Sigmoid colon (tissue), 7 donors: ENCODE results near the gene DSCAML1. TPM values are rescaled to one million over a fixed set of nuclear protein-coding genes. Genes with fewer than 3 reads are reported as not detected.

Source experiments
- DNase-seq: peaks from one replicate; pipeline ENCODE4 v3.0.0-alpha.2; 2019
- H3K27ac ChIP-seq, 4 donors: fragments of 200-600 bp; sonication (generic); one replicate each; pipeline ENCODE4 v1.5.1; 2016 to 2019; ENCODE audit warnings: mild to moderate bottlenecking in 1 of 4
- H3K27me3 ChIP-seq, 3 donors: fragments of 200-600 bp; sonication (generic); one replicate each; pipeline ENCODE4 v1.5.1; 2019; ENCODE audit warnings: mild to moderate bottlenecking in 1 of 3
- H3K36me3 ChIP-seq, 4 donors: fragments of 200-600 bp; sonication (generic); one replicate each; pipeline ENCODE4 v1.5.1; 2016 to 2019
- H3K4me1 ChIP-seq, 4 donors: fragments of 200-600 bp; sonication (generic); one replicate each; pipeline ENCODE4 v1.5.1; 2017 to 2019
- H3K4me3 ChIP-seq, 4 donors: fragments of 200-600 bp; sonication (generic); one replicate each; pipeline ENCODE4 v1.5.1; 2017 to 2019; ENCODE audit warnings: mild to moderate bottlenecking in 2 of 4, moderate library complexity in 1 of 4
- H3K9me3 ChIP-seq, 4 donors: fragments of 200-600 bp in 3 of 4; sonication (generic) in 3 of 4; one replicate each; pipeline versions ENCODE4 v1.5.1 to v1.6.1; 2013 to 2019
- EP300 ChIP-seq, 4 donors: sonication (generic); formaldehyde crosslinking; IDR thresholded peaks; one replicate each; pipeline ENCODE4 v1.6.1; 2017; ENCODE audit warnings: antibody characterized with exemption in 4 of 4
- POLR2A ChIP-seq, 2 donors: fragments of 450-650 bp; IDR thresholded peaks; one replicate each; pipeline ENCODE4 v1.6.1; 2016; ENCODE audit warnings: antibody characterized with exemption in 2 of 2, mild to moderate bottlenecking in 2 of 2, moderate library complexity in 2 of 2
- POLR2AphosphoS5 ChIP-seq, 4 donors: sonication (generic); formaldehyde crosslinking; IDR thresholded peaks; one replicate each; pipeline ENCODE4 v1.6.1; 2017; ENCODE audit warnings: antibody characterized with exemption in 4 of 4
- WGBS, 2 donors: extraction: QIAGEN DNeasy Blood & Tissue Kit; methylation state at CpG; one replicate each; pipeline ENCODE4 v1.1.7; 2013; 5-methylcytosine and 5-hydroxymethylcytosine counted together
- intact Hi-C: fragments of 100-400 bp; cut with DNase I; formaldehyde crosslinking; loops from one replicate; pipeline ENCODE4 v1.15.1; 2023
- polyA plus RNA-seq, 3 donors: library from polyadenylated mRNA; stranded (reverse); fragments of 200-250 nt; gene quantifications; one replicate each; pipeline ENCODE4 v1.2.3, GENCODE V29; 2013
- total RNA-seq, 4 donors: library from RNA; depleted of rRNA; stranded (reverse); fragments of >200 nt; gene quantifications; one replicate each; pipeline ENCODE4 v1.1.0, GENCODE V29; 2016
- TF ChIP-seq, protein P1 (sequence below), 4 experiments: fragments of 450-650 bp in 3 of 4; fragments of 200-600 bp in 1 of 4; IDR thresholded peaks; one replicate each; pipeline ENCODE4 v1.5.1; 2016 to 2019; ENCODE audit warnings: antibody characterized with exemption in 4 of 4, mild to moderate bottlenecking in 3 of 4, moderate library complexity in 2 of 4
- donor health status: healthy with polysubstance abuse.
- donor health status: Bipolar disorder and iron deficiency.
- donor health status: healthy.

The DSCAML1 gene
- total and polyA plus RNA-seq, 7 donors, result under 0.01 to 7.5 (median 1.2) TPM

DNA sequence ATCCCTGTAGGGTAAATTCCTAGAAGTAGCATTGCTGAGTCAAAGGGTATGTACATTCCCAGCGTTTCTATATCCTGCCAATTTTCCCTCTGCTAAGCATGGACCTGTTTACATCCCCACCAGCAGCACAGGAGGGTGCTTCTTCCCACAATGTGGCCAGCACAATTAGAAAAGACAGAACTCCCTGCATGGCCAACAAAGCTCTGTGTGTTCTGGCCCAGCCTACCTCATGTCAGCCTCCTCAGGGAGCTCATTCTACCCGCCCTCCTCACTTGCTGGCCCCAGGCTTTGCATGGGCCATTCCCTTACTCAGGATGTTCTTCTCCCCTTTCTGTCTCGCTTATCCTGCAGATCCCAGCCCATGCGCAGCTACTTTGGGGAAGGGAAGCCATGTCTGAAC, 186.1 kb downstream of the DSCAML1 start:
- intact Hi-C loops, result no loop called here
- no peaks in the 10 kb centered on the region for H3K4me1 ChIP-seq
- no peaks in the 10 kb centered on the region for H3K36me3 ChIP-seq
- no peak overlapping the region for H3K4me3 ChIP-seq
- H3K27ac ChIP-seq, result no peak overlapping the region
- no peaks in the 10 kb centered on the region for H3K9me3 ChIP-seq
- no peaks in the 10 kb centered on the region for H3K27me3 ChIP-seq
- no peak for TF ChIP-seq POLR2A (IDR thresholded peaks at IDR 0.05)
- no peak for TF ChIP-seq EP300 (IDR thresholded peaks at IDR 0.05)
- TF ChIP-seq, protein P1, sequence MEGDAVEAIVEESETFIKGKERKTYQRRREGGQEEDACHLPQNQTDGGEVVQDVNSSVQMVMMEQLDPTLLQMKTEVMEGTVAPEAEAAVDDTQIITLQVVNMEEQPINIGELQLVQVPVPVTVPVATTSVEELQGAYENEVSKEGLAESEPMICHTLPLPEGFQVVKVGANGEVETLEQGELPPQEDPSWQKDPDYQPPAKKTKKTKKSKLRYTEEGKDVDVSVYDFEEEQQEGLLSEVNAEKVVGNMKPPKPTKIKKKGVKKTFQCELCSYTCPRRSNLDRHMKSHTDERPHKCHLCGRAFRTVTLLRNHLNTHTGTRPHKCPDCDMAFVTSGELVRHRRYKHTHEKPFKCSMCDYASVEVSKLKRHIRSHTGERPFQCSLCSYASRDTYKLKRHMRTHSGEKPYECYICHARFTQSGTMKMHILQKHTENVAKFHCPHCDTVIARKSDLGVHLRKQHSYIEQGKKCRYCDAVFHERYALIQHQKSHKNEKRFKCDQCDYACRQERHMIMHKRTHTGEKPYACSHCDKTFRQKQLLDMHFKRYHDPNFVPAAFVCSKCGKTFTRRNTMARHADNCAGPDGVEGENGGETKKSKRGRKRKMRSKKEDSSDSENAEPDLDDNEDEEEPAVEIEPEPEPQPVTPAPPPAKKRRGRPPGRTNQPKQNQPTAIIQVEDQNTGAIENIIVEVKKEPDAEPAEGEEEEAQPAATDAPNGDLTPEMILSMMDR (IDR thresholded peaks at IDR 0.05), result no peak
- TF ChIP-seq POLR2AphosphoS5 (IDR thresholded peaks at IDR 0.05), result no peak
- WGBS, 2 donors, result 82 to 86% methylated on average over 4 of the region's 4 CpGs
- peak; percentile 35 for DNase-seq

DNA sequence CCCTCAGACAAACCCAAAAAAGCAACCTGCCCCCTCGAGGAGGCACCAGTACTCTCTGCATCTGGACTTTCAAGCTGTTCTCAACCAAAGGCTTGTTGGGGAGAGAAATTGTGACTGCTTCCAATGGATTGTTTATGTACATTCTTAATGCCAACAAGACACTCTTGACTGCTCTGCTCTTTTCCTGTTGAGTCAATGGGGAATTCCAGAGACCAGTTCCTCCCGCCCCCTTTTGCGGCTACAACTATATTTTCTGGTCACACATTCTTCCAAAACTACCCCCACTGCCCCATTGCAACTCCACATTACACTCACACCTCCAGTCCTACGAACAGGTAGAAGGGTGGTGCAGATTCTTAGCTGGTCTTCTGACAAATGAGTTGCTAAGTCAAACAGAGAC, 187.0 kb downstream of the DSCAML1 start:
- WGBS, 2 donors, result 59 to 70% methylated on average over 4 of the region's 4 CpGs
- no peak overlapping the region for H3K4me3 ChIP-seq
- intact Hi-C loops, result no loop called here
- H3K36me3 ChIP-seq, result no peaks in the 10 kb centered on the region
- H3K4me1 ChIP-seq, result no peaks in the 10 kb centered on the region
- TF ChIP-seq POLR2A (IDR thresholded peaks at IDR 0.05) (no peak), EP300 (IDR thresholded peaks at IDR 0.05) (no peak), POLR2AphosphoS5 (IDR thresholded peaks at IDR 0.05) (no peak)
- TF ChIP-seq, protein P1 (IDR thresholded peaks at IDR 0.05), result no peak
- H3K9me3 ChIP-seq, result no peaks in the 10 kb centered on the region
- no peak overlapping the region for H3K27ac ChIP-seq
- DNase-seq, result no peak
- H3K27me3 ChIP-seq, result no peaks in the 10 kb centered on the region

DNA sequence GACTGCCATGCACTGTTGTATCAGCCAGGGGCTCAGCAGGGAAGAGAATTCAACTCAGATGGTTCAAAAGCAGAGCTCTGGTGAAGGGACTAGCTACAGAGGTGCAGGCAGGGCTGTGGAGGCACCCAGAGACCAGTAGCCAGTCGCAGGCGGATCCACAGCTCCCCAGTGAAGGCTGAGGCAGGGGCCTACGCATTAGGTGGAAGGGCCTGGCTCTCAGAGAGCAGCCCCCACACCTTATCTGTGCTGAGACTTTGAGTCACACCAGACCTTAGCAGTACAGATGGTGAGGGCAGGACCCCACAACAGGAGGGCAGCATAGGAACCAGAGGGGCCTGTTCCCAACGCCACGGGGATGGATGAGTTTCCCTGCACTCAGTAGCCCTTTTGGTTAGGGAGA, 189.6 kb downstream of the DSCAML1 start:
- TF ChIP-seq, protein P1 (IDR thresholded peaks at IDR 0.05), result no peak
- TF ChIP-seq POLR2A (IDR thresholded peaks at IDR 0.05) (no peak), EP300 (IDR thresholded peaks at IDR 0.05) (no peak), POLR2AphosphoS5 (IDR thresholded peaks at IDR 0.05) (no peak)
- Histone ChIP-seq H3K9me3 (no peaks in the 10 kb centered on the region), H3K27me3 (no peaks in the 10 kb centered on the region), H3K4me1 (no peaks in the 10 kb centered on the region), H3K27ac (no peak overlapping the region), H3K36me3 (no peaks in the 10 kb centered on the region), H3K4me3 (no peak overlapping the region)
- intact Hi-C loops, result no loop called here
- 89 to 95% methylated on average over 5 of the region's 5 CpGs for WGBS, 2 donors
- no peak for DNase-seq

DNA sequence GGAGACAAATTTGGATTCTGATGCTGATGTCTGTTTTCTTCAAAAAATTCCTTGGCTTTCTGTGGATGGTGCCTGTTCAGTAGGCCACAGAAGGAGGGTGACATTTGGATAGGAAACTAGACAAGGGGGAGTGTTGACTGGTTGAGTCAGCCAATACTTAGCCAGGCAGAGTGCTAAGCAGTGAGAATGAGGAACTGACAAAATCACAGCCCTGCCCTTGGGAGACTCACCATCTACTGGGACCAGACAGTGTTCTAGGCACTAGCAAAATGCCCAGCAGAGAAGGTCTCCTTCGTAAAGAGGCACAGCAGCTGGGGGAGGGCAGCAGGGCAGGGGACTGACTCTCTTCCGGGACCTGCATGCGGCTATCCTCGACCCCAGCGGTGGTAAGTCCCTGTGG, 190.2 kb downstream of the DSCAML1 start:
- no peak for DNase-seq
- no peak overlapping the region for H3K27ac ChIP-seq
- TF ChIP-seq, protein P1 (IDR thresholded peaks at IDR 0.05), result no peak
- no peak for TF ChIP-seq POLR2A (IDR thresholded peaks at IDR 0.05)
- TF ChIP-seq EP300 (IDR thresholded peaks at IDR 0.05), result no peak
- no peak for TF ChIP-seq POLR2AphosphoS5 (IDR thresholded peaks at IDR 0.05)
- 91 to 96% methylated on average over 5 of the region's 5 CpGs for WGBS, 2 donors
- H3K9me3 ChIP-seq, result no peaks in the 10 kb centered on the region
- no peaks in the 10 kb centered on the region for H3K4me1 ChIP-seq
- no peaks in the 10 kb centered on the region for H3K27me3 ChIP-seq
- intact Hi-C loops, result no loop called here
- no peaks in the 10 kb centered on the region for H3K36me3 ChIP-seq
- H3K4me3 ChIP-seq, result no peak overlapping the region

DNA sequence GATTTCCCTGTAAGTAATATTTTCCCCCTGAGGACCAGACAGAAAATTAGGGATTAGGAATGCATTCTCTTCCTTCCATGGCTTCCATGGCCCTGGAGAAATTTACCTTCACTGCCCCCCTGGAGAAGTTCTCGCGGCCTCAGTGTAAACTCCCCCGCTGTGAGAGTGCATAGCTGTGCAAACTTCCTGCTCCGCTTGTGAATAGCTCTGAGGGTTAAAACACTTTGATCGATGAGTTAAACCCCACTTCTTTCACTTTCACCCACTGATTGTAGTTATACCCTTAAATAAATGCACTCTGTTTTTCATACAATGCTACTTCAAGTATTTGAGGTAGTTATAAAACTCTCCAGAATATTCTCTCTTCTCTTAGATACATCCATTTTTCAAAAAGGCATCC, 190.8 kb downstream of the DSCAML1 start:
- H3K27me3 ChIP-seq, result no peaks in the 10 kb centered on the region
- TF ChIP-seq EP300 (IDR thresholded peaks at IDR 0.05) (no peak), POLR2A (IDR thresholded peaks at IDR 0.05) (no peak), POLR2AphosphoS5 (IDR thresholded peaks at IDR 0.05) (no peak)
- TF ChIP-seq, protein P1 (IDR thresholded peaks at IDR 0.05), result no peak
- H3K9me3 ChIP-seq, result no peaks in the 10 kb centered on the region
- H3K4me1 ChIP-seq, result no peaks in the 10 kb centered on the region
- H3K4me3 ChIP-seq, result no peak overlapping the region
- DNase-seq, result no peak
- 40 to 56% methylated on average over 5 of the region's 5 CpGs for WGBS, 2 donors
- intact Hi-C loops, result no loop called here
- H3K27ac ChIP-seq, result no peak overlapping the region
- H3K36me3 ChIP-seq, result no peaks in the 10 kb centered on the region
